ENCODE measurements around the gene PUDP. TPM values are rescaled to one million over a fixed set of nuclear protein-coding genes. Genes with fewer than 3 reads are reported as not detected.
A peak's percentile ranks its signal among the peaks of the same experiment; 100 is the strongest.

PUDP gene
- polyA plus RNA-seq, 12 donors: 19.4 to 50.7 (median 37.5) TPM; not detected in 1

DNA sequence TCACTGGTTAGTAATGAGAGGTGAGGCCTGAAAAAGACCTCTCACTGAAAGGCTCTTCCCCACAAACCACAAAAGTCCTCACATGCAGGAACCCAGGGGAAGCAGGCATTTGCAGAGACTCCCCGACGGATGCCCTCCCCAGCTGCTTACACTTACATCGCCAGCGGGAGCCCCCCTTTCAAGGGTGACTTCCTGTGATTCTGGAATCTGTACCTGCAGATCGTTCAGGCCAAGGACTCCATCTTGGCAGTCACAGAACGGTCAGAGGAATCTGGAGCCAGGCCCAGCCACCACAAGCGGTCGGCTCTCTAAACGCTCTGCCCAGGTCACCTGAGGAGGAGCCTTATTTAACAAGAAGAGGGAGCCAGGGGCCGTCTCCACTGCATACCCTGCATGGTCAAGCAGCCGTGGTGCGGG, 71.7 kb downstream of the PUDP start:
- DNase-seq: no peak

DNA sequence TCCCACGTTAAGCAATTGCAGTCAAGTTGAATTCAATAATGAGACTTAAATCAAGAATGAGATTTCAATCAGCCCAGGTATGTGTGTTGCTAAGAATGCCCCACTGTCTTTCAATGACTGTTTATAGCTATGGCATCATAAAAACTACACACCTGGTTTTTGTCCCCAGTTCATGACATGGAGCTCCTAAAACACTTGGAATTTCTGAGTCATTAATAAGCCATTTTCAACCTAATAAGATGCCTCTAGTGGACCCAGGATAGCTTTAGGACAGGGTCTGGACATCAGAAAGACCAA, 73.1 kb downstream of the PUDP start:
- DNase-seq: no peak

DNA sequence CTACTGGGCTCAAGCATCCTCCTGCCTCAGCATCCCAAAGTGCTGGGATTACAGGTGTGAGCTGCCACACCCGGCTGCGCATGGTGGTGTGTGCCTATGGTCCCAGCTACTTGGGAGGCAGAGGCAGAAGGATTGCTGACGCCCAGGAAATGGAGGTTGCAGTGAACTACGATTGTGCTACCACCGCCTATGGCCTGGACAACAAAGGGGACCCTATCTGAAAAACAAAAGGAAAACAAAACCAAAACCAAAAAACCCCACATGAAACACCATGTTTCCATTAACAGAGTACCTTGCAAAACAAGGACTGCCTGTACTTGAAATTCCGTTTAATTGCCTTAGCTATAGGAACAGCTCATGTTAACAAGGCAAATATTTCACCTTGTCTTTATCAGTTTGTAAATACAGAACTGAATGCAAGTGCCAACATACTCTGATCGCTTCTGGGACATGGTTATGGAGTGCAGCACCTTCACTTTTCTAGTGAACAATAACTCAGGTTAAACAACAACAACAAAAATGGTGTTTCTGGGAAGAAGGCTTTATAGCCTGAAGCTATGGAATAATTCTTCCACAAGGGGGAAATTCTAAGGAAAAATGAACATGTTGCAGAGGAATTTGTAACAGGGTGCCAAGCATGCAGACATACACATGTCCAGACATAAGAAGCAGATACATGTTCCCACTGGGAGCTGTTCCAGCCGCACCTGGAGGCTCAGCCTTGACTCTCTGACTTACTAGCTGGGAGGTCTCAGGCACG, 73.6 kb downstream of the PUDP start:
- peak; percentile 12 for DNase-seq

DNA sequence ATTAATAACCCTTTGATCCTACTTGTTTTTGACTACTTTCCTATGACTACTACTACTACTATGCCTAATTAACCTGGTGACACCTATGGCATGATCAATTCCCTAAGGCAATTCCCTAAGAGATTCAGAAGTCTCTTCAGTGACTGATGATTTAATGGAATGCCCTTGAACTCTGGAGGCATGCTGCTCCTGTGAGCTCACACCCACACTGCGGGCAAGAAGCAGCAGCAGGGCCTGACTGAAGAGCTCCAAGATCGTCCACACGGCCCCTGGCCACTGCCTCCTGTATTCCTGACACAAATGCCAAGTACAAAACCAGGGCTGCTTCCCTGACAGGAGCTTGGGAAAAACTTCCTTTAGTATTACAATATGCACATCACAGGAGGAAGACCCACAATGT, 74.6 kb downstream of the PUDP start:
- no peak for DNase-seq

DNA sequence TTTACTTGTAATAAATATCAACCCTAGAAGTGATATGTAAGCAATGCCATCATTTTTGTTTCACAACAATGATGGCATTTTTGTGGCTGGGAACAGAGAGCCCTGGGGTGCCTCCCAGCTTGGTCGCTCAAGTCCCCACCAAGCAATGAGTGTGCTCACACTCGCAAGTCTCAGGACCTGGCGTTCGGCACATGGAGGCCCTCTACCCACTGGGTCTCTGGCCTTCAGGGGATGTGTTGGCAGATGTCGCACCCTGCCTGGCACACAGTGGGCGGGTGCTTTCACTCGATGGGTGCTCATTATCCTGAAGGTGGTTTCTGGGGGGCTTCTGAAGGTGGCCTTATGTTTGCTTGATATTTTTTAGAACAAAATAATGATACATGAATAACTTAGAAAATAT, 75.1 kb downstream of the PUDP start:
- DNase-seq: no peak

DNA sequence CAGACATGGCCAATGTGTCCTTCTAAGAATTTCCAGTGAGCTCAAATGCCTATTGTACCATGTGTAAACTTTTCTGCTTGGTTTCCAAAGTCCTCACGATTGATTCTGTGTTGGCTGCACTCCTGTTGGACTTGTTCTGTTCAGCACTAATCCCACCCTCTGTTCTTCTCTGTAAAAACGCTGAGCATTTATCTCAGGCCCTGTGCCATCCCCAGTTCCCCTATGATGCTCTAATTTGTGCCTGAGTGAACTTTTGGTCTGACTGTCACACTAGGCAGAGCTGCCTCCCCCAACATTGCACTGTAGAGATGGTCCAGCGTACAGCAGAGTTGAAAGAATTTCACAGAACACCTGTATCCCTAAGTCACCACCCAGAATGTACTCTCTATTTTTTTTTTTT, 76.6 kb downstream of the PUDP start:
- no peak for DNase-seq

DNA sequence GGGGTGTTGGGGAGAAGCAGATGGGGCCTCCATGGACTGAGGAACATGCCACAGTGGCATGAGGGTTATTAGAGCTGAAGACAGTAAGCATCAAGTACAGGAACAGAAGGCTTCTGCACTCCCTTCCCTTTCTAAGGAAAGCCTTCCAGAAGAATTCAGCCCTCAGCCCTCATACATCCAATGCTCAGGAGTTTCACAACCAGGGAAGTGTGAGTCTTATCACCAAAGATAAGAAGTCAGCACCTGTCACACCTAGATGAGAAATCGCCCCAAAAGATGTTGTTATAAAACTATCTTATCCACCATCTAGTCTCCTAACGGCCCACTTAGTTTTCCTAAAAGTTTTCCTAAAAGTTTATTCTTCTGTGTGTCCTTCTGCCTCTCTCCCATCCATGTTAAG, 78.4 kb downstream of the PUDP start:
- no peak for DNase-seq

DNA sequence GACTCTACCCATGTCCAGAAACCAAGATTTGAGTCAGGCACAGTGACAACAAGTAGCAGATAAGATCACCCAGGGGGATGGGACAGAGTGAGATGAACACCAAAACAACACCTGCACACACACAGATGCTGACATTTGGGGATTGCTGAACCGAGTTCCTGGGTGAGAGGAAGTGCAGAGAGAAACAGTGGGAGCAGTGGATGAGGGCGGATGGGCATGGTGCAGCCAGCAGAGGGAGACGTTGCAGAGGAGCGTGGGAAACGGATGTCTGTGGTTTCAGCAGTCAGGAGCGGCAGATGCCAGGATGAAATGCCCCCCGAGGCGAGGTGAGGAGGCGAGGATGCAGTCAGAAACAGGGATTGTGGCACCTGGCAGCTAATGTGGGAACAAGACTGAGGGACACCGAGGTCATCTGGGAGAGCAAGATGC, 79.0 kb downstream of the PUDP start:
- no peak for DNase-seq

DNA sequence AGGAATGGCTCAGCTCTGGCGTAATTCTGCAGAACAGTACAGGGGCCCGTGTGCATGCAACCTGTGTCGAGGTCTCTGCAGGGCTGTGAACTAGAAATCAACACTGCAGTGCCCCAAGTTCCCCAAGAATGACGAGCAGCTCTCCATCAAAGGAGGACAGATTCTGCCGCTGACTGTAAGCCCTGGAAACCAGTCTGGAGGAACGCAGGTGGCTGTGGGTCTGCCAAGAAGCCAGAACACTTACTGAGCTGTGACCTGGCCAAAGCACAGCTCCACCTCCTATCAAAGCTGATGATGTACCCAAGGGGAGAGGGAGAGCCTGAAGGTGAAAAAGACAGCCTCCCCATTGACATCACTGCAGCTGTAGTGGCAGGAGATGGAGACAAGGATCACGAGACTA, 80.7 kb downstream of the PUDP start:
- no peak for DNase-seq

DNA sequence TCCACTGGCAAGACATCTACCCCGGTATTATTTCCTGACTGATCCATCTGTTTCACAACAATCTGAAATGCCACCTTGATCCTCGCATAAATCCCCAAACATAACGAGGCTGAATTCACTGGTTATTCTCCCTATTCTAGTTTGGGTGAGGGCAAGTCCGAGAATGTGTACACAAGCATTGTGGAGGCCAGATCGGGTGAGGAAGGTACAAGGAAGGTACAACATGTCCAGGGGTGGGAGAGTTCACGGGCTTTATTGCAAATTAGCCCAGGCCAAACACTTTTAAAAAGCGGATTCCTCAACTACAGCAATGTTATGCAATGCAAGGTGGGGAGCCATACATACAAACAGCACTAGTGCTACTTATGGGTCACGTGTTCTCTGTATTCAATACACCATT, 82.5 kb downstream of the PUDP start:
- DNase-seq: no peak

DNA sequence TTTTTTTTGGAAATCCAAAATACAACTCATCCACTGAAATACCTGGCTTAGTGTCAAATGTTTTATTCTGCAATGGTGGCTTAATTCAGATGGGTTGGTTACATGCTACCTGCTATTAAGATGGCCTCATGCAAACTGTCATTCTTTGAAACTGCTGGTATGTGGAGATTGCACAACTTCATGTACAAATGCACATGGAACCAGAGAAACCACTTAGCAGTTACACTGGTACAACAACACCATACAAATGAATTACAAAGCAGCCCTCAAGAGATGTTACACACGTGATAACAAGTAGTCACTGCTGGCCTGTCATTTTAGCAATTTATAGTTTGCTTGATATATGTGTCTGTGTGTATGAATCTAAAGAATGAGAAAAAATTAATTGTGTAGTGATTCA, 85.0 kb downstream of the PUDP start:
- no peak for DNase-seq

DNA sequence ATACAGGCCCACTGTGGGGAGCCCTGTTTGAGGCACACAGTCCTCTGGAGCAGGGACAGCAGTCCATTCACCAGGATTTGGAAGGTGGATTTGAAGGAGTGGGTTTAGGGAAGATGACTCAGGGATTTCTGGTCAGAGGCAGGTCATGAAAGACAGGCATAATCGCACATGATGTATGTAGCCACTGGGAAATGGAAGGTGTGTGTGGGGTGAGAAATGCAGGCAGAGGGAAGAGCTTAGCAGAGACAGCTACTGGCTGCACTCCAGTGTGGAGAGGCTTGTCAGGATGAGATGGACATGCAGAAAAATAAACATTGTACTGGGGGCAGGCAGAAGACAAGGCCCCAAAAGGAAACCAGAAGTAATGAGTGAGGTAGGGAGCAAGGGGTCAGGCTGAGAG, 85.7 kb downstream of the PUDP start:
- no peak for DNase-seq

DNA sequence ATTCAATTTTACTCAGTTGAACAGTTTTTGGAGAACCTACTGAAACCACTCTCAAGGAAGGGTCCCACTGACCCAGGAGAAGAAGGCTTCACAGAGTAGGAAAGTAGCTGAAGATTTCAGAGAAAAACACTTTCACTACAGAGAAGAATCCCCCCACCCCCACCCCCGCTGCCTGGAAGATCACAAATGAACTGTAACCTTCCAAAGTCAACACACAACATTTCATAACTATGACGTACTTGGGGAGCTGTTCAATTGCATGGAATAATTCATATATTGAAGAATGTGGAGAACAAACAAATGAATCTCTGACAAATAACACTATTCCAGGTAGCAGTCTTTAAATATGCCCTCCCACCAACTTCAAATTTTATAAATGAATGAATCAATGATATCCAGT, 86.5 kb downstream of the PUDP start:
- no peak for DNase-seq

DNA sequence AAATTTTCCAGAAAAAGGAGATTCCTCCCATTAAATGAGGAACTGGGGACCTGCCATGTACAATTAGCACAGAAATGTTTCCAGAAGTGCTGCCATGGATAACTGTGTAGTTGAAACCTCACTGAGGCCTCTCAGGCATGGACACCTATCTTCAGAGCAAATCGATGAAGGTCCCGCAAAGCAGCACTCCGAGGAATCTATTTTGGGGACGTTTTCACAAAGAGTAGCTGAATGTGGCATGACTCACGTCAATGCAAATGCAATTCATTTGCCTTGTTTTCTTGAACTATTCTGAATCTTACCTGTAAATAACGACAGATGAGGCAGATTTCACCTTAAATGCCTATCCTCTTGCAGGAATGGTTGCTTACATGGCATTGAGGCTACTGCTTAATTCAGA, 87.5 kb downstream of the PUDP start:
- no peak for DNase-seq

DNA sequence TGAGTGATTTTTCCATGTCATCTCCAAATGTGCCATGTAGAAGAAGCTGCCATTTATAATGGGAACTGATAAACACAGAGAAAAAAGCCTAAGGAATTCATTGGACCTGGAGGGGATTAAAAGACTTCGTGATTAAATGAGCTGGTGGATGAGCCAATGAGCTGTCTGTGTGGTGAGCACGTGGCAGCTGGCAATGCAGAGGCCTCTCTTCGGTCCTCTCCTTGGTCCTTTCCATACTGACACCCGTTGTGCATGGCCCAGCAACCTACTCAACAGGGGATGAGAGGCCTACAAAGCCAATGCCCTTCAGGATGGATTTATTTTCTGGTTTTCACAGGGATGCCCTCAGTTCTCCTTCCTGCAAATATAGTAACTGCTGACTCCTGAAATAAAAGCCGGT, 88.1 kb downstream of the PUDP start:
- no peak for DNase-seq

DNA sequence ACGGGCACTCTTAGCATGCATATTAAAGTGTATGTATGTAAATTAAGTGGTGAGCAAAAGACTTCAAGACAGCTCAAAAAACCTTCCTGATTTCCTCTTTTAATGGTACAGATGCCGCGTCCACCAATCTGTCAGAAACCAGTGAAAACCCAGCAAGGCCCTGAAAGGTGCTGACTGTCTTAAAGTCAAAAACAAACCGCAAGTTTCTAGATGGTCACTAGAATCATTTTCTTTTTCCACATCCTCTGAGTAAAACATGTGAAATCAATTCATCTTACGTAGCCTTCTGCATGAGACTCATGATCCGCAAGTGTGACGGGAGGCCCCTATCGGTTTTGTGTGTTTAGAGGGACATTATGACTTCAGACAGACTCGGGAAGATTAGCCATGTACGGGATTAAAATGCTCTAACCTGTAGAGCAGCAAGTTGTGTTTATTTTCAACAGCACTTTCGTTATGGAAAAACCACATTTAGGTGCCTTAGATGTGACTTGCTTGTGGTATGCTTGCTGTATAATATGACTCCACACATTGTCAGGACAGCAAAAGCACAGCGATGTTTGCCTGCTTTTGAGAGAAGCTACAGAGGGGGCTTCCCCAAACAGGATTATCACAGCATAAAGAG, 88.6 kb downstream of the PUDP start:
- no peak for DNase-seq

DNA sequence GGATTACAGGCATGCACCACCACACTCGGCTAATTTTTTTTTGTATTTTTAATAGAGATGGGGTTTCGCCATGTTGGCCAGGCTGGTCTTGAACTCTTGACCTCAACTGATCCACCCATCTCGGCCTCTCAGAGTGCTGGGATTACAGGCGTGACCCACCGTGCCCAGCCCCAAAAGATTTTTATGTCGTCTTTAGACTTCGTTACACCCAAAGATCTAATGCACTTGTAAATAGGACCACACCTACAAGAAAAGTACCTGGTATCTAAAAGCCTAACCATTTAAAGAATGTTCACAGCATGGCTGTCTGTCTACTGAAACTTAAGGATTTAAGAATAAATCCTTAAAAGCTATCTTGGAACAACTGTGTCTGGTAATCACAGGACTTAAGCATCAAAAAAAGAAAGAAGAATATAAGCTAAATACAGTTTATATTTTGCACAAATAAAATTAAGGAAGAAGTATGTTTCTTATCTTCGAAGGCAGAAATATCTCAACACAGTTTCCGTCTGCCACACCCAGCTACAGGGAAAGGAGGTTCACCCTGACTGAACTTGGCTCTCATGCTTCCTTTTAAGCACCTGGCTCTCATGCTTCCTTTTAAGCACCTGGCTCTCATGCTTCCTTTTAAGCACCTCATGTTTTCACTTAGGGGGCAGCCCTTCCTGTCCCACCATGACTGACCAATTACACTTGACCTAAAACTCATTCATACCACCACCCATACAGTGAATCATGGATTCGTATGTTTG, 92.4 kb downstream of the PUDP start:
- DNase-seq: no peak

DNA sequence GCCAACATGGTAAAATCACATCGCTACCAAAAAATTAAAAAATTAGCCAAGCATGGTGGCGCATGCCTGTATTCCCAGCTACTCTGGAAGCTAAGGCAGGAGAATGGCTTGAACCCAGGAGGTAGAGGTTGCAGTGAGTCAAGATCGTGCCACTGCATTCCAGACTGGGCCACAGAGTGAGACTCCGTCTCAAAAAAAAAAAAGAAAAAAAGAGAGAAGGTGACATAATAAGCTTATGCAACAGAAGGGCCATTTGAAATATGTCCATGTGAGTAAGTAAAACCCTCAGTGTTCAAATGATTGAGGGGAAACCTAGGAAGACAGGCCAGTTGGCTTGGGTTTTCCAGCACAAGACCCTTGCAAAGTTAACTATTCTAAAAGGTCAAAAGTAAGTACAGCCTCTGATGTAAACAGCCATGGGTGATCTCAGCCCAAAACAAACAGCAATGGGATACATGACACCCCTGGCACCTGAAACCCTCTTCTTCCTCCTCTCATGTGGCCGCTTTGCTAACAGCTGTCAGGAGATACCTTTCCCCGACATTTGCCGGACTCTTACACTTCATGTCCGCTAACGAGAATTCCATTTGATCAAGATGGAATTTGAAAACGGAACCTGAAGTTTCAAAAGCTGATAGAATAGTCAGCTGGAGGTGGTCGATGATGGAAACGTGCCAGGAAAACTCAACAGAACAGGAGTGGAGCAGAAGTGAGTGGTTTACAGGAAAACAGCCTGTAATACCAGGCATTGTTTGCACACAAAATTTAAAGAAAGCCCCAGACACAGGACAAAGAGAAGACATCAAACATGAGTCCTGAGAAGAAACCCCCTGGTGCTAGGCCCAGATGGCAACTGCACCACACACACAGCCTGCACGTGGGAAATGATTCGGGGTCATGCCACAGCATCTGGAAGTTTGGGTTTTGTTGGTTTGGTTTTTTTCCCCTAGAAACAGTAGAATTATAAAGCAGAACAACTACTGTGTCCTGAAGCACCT, 93.4 kb downstream of the PUDP start:
- no peak for DNase-seq

DNA sequence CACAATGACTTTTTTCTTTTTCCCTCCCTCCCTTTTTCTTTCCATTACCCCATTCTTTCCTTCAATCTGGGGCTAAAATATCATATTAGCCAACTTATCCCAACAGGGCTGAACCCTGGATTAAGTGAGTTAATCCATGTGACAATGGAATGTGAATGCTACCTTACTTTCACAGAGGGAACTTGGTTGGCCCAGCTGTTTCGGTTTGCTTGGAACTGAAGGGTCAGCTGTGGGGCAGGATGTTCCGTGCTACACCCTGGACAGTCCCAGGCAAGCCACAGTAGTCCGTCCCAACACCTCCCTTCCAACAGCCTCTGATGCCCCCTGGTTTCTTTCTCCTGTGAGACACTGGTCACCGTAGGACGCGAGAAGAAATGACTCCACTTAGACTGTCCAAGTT, 95.4 kb downstream of the PUDP start:
- no peak for DNase-seq

DNA sequence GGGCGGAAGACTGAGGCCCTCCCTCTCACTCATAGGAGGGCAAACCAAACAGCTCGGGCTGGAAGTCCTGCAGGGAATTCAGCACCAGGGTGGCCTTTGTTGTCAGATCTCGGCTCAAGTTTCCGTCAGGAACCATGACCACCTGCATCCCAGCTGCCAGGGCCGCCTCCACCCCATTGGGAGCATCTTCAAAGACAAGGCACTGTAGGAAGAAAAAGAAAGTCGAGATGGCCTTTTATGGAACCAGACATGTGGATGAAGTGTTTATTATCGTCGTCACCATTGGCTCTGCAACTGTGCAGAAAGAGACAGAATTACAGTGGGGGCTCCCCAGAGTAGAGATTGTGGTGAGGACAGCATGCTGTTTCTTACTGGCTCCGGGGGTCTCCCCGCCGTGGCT, 97.7 kb downstream of the PUDP start:
- DNase-seq: no peak

DNA sequence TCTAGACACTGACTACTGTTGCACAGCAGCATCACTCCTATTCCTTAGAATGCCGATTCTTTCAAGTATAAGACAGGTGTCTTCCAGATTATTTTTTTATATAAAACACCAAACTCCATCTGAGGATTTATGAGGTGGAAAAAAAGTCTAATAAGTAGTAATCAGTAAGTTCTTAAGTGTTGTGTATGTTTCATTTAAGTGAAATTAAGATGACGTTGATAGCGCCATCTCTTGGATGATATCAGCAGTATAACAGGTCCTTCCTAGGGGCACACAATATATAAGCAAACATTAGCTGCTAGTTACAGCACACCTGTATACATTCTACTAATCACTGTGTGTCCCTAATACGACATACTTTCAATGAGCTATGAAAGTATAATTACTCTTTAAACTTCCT, 100.0 kb downstream of the PUDP start:
- no peak for DNase-seq
